GM12878 (cell line): ENCODE measurements around the gene GLOD5. TPM values are rescaled to one million over a fixed set of nuclear protein-coding genes. Genes with fewer than 3 reads are reported as not detected.

Experiments
- ATF7 ChIP-seq: fragments of 450-650 bp; IDR thresholded peaks from 2 replicates; pipeline ENCODE4 v1.6.1; 2016; ENCODE audit warnings: low read depth, mild to moderate bottlenecking
- BCLAF1 ChIP-seq: fragments of 450-650 bp; IDR thresholded peaks from 2 replicates; pipeline ENCODE4 v1.6.1; 2017; ENCODE audit warnings: antibody characterized with exemption, mild to moderate bottlenecking, moderate library complexity
- CBX3 ChIP-seq: fragments of 200-600 bp; sonication (generic); IDR thresholded peaks from 2 replicates; pipeline ENCODE4 v1.6.1; 2016; ENCODE audit warnings: low read depth, borderline replicate concordance
- CHD1 ChIP-seq: IDR thresholded peaks from 2 replicates; pipeline ENCODE4 v1.6.1; 2012; ENCODE audit warnings: low read depth, low read length, improper control_type of control experiment
- CHD2 ChIP-seq: IDR thresholded peaks from 2 replicates; pipeline ENCODE4 v1.6.1; 2011; ENCODE audit warnings: low read depth, low read length, improper control_type of control experiment, borderline replicate concordance
- E4F1 ChIP-seq: fragments of 450-650 bp; IDR thresholded peaks from 2 replicates; pipeline ENCODE4 v1.6.1; 2018; ENCODE audit warnings: borderline replicate concordance, mild to moderate bottlenecking; ENCODE audit not compliant: partially characterized antibody
- FOXM1 ChIP-seq: IDR thresholded peaks from 2 replicates; pipeline ENCODE4 v1.6.1; 2012; ENCODE audit warnings: low read depth, mild to moderate bottlenecking, inconsistent platforms, low read length, moderate library complexity
- HDAC2 ChIP-seq: fragments of 200-600 bp; sonication (generic); IDR thresholded peaks from 2 replicates; pipeline ENCODE4 v1.6.1; 2017
- IKZF2 ChIP-seq, 2 experiments: fragments of 450-650 bp; IDR thresholded peaks; 2 replicates each; pipeline ENCODE4 v1.6.1; 2017; ENCODE audit warnings: mild to moderate bottlenecking in 2 of 2, moderate library complexity in 2 of 2
- IRF3 ChIP-seq: fragments of 450-650 bp; IDR thresholded peaks from 2 replicates; pipeline ENCODE4 v1.6.1; 2014; ENCODE audit warnings: mild to moderate bottlenecking
- IRF5 ChIP-seq: fragments of 450-650 bp; IDR thresholded peaks from 2 replicates; pipeline ENCODE4 v1.6.1; 2017; ENCODE audit warnings: borderline replicate concordance
- MTA3 ChIP-seq: IDR thresholded peaks from 2 replicates; pipeline ENCODE4 v1.6.1; 2012; ENCODE audit warnings: low read length, inconsistent platforms, borderline replicate concordance
- NFIC ChIP-seq: IDR thresholded peaks from 2 replicates; pipeline ENCODE4 v1.6.1; 2012; ENCODE audit warnings: low read depth, mild to moderate bottlenecking, inconsistent platforms, low read length, moderate library complexity
- NFYA ChIP-seq: IDR thresholded peaks from 2 replicates; pipeline ENCODE4 v1.6.1; 2011; ENCODE audit warnings: low read depth, mild to moderate bottlenecking, low read length, improper control_type of control experiment, borderline replicate concordance
- PBX3 ChIP-seq: IDR thresholded peaks from 2 replicates; pipeline ENCODE4 v1.6.1; 2011; ENCODE audit warnings: mild to moderate bottlenecking, low read depth, low read length, moderate library complexity; ENCODE audit not compliant: insufficient replicate concordance
- POLR2AphosphoS2 ChIP-seq: IDR thresholded peaks from 2 replicates; pipeline ENCODE4 v1.6.1; 2011; ENCODE audit warnings: low read depth, mild to moderate bottlenecking, low read length, improper control_type of control experiment, moderate library complexity
- SMC3 ChIP-seq: IDR thresholded peaks from 2 replicates; pipeline ENCODE4 v1.6.1; 2011; ENCODE audit warnings: low read length, improper control_type of control experiment, borderline replicate concordance
- USF2 ChIP-seq: IDR thresholded peaks from 2 replicates; pipeline ENCODE4 v1.6.1; 2011; ENCODE audit warnings: low read depth, low read length, improper control_type of control experiment, borderline replicate concordance
- WRNIP1 ChIP-seq: IDR thresholded peaks from 2 replicates; pipeline ENCODE4 v1.6.1; 2011; ENCODE audit warnings: low read depth, low read length, improper control_type of control experiment, borderline replicate concordance
- polyA plus RNA-seq, 11 experiments: library from polyadenylated mRNA; depleted of rRNA in 4 of 11; unstranded in 6 of 11; stranded (reverse) in 5 of 11; fragments of >200 nt; fragmentation: Nextera tagmentation in 4 of 11; fragmentation: Illumina TruSeq in 1 of 11; extraction: Ambion mirVana in 4 of 11; extraction: Trizol in 1 of 11; gene quantifications; 1 replicate in 1 of 11; 2 replicates in 10 of 11; pipeline versions ENCODE4 v1.2.1 to v1.2.3, GENCODE V29; 2011 to 2016; ENCODE audit warnings: inconsistent platforms in 2 of 11, missing spikeins in 2 of 11, low read depth in 1 of 11
- total RNA-seq, 4 experiments: library from RNA; depleted of rRNA in 3 of 4; stranded (reverse); fragments of >200 nt in 3 of 4; fragmentation: Illumina TruSeq in 1 of 4; extraction: Trizol in 1 of 4; gene quantifications; 2 replicates each; pipeline versions ENCODE4 v1.2.1 to v1.2.3, GENCODE V29; 2013 to 2021

The GLOD5 gene
- total and polyA plus RNA-seq, 10 of the 15 experiments (the other 5 are each of a cell fraction or from before 2014, with no cell fraction given): not detected

- TF ChIP-seq E4F1 (peak; percentile 45), IKZF2 (IDR thresholded peaks at IDR 0.05) (no peak), IRF5 (no peak), MTA3 (peak; percentile 78; the same call in 1 of the 2 replicates), SMC3 (no peak), FOXM1 (no peak), ATF7 (peak; percentile 82), NFIC (peak; percentile 35; the same call in 1 of the 2 replicates), USF2 (no peak), WRNIP1 (no peak), NFYA (peak; percentile 48), HDAC2 (no peak), BCLAF1 (peak; percentile 73), CHD2 (peak; percentile 87; the same call in 1 of the 2 replicates), CHD1 (peak; percentile 93; the same call in 1 of the 2 replicates), IRF3 (peak; percentile 70; the same call in 1 of the 2 replicates), PBX3 (no peak), CBX3 (no peak), POLR2AphosphoS2 (no peak)
Measured at GRCh38 chrX:48737213-48737938, 24.2 kb upstream of the GLOD5 start (continued).
